Measurements from ENCODE around the gene TRABD.
A peak's percentile ranks its signal among the peaks of the same experiment; 100 is the strongest.

TRABD gene

DNA sequence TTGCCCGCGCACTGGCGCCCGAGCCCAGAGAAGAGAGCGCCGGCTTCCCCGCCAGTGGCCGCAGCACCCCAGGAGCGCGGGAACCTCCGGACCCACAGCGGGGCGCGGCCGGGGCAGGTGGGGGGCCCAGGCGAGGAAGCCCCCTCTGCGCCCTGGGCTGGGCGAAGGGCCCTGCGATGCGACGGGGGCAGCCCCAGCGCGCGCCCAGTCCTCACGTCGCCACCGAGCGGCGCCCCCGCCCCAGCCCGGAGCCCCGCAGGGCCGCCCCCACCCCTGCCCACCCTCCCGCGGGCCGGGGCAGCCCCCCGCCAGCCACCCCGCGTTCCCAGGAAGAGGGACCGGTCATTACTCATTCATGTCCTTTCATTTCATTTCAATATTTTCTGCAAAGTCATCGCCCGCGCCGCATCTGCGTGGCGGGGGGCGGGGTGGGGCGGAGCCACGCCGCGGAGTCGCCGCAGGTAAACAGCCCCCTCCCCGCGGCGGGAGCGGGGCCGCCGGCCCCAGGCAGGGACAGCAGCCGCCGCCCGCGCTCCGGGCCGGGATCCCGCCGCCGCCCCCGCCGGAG is 15.9 kb upstream of the TRABD start:
- no peak for TF ChIP-seq ZFX (IDR thresholded peaks at IDR 0.05)
- TF ChIP-seq, protein P1, sequence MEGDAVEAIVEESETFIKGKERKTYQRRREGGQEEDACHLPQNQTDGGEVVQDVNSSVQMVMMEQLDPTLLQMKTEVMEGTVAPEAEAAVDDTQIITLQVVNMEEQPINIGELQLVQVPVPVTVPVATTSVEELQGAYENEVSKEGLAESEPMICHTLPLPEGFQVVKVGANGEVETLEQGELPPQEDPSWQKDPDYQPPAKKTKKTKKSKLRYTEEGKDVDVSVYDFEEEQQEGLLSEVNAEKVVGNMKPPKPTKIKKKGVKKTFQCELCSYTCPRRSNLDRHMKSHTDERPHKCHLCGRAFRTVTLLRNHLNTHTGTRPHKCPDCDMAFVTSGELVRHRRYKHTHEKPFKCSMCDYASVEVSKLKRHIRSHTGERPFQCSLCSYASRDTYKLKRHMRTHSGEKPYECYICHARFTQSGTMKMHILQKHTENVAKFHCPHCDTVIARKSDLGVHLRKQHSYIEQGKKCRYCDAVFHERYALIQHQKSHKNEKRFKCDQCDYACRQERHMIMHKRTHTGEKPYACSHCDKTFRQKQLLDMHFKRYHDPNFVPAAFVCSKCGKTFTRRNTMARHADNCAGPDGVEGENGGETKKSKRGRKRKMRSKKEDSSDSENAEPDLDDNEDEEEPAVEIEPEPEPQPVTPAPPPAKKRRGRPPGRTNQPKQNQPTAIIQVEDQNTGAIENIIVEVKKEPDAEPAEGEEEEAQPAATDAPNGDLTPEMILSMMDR (conservative IDR thresholded peaks at IDR 0.05), result no peak
- H3K27ac ChIP-seq, result peak overlapping the region; percentile 83

DNA sequence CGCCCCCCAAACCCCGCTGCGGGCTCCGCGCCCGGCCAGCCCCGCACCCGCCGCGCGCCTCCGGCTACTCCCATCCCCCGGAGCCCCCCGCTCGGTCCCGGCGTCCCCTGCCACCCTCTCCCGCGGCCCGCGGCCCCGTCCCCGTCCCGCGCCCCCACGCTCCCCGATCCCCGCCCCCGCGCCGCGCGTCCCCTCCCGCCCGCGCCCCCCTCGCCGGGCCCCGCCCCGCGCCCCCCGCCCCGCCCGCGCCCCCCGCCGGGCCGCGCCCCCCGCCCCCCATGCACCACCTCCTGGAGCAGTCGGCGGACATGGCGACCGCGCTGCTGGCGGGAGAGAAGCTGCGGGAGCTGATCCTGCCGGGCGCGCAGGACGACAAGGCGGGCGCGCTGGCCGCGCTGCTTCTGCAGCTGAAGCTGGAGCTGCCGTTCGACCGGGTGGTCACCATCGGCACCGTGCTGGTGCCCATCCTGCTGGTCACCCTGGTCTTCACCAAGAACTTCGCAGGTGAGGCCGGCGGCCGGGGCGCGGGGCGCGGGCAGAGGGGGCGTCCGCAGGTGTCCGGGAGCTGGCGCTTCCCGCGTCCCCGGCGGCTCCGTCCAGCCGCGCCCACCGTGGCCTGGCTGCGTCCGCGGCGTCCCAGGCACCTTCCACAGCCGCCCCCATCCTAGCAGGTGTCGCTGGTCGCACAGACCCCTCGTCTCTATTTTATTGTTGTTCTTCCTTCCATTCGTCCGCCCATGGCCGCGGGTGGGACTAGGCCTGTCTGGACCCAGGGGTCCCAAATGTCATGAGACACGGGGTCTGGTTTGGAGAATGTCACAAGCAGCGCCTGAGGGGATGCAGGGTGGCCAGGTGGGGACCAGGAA is 15.0 kb upstream of the TRABD start, which contains the start of gene PANX2:
Gene PANX2 (plus strand): TSS at position 279 of the 866 bp plus-strand sequence. CDS start 0 bp downstream, at position 279.
- H3K27ac ChIP-seq, result peak within 1 kb of the TSS; percentile 83
- no peak for TF ChIP-seq ZFX (IDR thresholded peaks at IDR 0.05)
- TF ChIP-seq, protein P1 (conservative IDR thresholded peaks at IDR 0.05), result no peak

DNA sequence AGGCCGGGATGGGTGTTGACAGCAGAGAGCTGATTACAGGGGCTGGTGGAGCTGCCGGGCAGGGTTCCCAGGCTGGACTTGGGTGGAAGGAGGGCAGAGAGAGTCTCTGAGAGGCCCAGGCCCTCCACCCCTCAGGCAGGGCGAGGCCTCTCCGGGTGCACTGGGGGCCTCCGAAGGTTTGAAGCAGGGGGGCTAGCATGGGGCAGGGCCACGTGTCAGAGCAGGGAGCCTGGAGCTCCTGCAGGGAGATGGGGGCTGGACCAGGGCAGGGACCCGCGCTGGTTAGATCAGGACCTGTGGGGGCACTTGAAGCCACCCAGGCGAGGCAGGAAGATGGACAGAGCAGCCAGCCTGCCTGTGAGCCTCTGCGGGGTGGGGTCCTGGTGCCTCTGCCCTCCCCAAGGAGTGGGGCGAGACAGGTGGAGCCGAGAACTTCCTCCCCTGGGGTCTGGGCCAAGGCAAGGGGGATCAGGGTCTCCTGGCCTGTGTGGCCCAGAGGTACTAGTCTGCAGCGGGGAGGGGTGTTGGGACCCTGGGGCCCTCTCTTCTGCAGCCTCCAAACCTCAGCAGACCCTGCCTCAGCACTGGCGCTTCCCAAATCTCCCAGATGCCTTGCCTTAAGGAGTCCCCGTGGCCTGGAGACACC is 14.3 kb upstream of the TRABD start:
- TF ChIP-seq, protein P1 (conservative IDR thresholded peaks at IDR 0.05), result no peak
- TF ChIP-seq ZFX (IDR thresholded peaks at IDR 0.05), result no peak
- no peak overlapping the region; the same call in 1 of the 2 replicates for H3K27ac ChIP-seq

GRCh38 chr22:50171965-50172421 is 13.7 kb upstream of the TRABD start:
- no peak overlapping the region; the same call in 1 of the 2 replicates for H3K27ac ChIP-seq

GRCh38 chr22:50173311-50173982 is 12.3 kb upstream of the TRABD start:
- no peak overlapping the region for H3K27ac ChIP-seq
- TF ChIP-seq ZFX (IDR thresholded peaks at IDR 0.05), result no peak
- TF ChIP-seq, protein P1 (conservative IDR thresholded peaks at IDR 0.05), result no peak

More at GRCh38 chr22:50171965-50172421, 13.7 kb upstream of the TRABD start:
- TF ChIP-seq, protein P1 (conservative IDR thresholded peaks at IDR 0.05), result no peak
- no peak for TF ChIP-seq ZFX (IDR thresholded peaks at IDR 0.05)

DNA sequence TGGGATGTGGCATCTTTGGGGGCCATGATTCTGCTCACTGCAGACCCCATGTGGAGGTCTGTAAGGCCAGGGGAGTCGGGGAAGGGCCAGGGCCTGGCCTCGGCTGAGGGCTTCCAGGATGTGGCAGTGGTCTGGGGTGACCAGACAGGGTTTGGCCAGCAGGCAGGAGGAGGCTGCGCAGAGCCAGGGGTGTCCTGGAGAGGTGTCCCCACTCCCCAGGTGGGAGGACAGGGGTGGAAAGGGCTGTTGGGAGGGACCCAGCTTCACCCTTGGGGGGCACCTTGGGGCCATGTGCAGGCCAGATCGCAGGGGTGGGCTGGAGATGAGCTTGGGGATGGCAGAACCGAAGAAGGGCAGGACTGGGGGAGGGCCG is 11.7 kb upstream of the TRABD start:
- no peak for TF ChIP-seq ZFX (IDR thresholded peaks at IDR 0.05)
- TF ChIP-seq, protein P1 (conservative IDR thresholded peaks at IDR 0.05), result no peak
- H3K27ac ChIP-seq, result no peak overlapping the region

Measured in C4-2B (cell line).